Measurements from ENCODE around the gene UNC13B. TPM values are rescaled to one million over a fixed set of nuclear protein-coding genes. Genes with fewer than 3 reads are reported as not detected.

Gene UNC13B
- total and polyA plus RNA-seq, 2 of the 8 experiments (the other 6 are each of a cell fraction or from before 2014, with no cell fraction given) = 23.1 to 51.7 TPM

DNA sequence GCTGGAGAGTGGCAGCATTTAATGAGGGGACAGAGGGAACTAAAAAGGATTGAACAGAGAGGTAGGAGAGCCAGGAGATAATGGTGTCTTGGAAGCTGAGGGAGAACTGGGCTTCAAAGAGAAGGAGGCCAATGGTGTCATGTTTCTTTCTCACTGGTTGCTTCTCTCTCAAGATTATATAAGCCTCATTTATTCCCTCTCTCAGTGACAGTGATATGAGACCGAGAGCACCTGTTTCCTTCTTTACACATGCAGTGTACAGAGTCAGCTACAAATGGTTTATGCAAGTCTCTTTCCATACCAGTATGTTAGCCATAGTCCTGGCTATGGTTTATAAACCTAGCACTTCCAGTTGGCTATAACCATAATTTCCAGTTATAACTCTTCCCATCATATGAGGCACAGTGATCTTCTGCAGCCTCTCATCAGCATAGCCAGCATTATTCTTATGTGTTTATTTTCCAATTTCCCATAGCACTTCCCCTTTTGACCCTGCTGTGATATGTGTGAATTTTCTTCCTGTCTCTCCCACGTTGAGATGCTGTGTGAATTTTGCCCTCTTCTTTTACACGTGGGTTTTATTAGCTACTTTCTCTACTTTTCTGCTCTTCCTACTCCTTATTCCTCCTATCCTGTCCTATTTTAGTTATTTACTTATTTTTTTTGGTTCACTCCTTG is 71.2 kb downstream of the UNC13B start (continued):
- TF ChIP-seq, protein P1, sequence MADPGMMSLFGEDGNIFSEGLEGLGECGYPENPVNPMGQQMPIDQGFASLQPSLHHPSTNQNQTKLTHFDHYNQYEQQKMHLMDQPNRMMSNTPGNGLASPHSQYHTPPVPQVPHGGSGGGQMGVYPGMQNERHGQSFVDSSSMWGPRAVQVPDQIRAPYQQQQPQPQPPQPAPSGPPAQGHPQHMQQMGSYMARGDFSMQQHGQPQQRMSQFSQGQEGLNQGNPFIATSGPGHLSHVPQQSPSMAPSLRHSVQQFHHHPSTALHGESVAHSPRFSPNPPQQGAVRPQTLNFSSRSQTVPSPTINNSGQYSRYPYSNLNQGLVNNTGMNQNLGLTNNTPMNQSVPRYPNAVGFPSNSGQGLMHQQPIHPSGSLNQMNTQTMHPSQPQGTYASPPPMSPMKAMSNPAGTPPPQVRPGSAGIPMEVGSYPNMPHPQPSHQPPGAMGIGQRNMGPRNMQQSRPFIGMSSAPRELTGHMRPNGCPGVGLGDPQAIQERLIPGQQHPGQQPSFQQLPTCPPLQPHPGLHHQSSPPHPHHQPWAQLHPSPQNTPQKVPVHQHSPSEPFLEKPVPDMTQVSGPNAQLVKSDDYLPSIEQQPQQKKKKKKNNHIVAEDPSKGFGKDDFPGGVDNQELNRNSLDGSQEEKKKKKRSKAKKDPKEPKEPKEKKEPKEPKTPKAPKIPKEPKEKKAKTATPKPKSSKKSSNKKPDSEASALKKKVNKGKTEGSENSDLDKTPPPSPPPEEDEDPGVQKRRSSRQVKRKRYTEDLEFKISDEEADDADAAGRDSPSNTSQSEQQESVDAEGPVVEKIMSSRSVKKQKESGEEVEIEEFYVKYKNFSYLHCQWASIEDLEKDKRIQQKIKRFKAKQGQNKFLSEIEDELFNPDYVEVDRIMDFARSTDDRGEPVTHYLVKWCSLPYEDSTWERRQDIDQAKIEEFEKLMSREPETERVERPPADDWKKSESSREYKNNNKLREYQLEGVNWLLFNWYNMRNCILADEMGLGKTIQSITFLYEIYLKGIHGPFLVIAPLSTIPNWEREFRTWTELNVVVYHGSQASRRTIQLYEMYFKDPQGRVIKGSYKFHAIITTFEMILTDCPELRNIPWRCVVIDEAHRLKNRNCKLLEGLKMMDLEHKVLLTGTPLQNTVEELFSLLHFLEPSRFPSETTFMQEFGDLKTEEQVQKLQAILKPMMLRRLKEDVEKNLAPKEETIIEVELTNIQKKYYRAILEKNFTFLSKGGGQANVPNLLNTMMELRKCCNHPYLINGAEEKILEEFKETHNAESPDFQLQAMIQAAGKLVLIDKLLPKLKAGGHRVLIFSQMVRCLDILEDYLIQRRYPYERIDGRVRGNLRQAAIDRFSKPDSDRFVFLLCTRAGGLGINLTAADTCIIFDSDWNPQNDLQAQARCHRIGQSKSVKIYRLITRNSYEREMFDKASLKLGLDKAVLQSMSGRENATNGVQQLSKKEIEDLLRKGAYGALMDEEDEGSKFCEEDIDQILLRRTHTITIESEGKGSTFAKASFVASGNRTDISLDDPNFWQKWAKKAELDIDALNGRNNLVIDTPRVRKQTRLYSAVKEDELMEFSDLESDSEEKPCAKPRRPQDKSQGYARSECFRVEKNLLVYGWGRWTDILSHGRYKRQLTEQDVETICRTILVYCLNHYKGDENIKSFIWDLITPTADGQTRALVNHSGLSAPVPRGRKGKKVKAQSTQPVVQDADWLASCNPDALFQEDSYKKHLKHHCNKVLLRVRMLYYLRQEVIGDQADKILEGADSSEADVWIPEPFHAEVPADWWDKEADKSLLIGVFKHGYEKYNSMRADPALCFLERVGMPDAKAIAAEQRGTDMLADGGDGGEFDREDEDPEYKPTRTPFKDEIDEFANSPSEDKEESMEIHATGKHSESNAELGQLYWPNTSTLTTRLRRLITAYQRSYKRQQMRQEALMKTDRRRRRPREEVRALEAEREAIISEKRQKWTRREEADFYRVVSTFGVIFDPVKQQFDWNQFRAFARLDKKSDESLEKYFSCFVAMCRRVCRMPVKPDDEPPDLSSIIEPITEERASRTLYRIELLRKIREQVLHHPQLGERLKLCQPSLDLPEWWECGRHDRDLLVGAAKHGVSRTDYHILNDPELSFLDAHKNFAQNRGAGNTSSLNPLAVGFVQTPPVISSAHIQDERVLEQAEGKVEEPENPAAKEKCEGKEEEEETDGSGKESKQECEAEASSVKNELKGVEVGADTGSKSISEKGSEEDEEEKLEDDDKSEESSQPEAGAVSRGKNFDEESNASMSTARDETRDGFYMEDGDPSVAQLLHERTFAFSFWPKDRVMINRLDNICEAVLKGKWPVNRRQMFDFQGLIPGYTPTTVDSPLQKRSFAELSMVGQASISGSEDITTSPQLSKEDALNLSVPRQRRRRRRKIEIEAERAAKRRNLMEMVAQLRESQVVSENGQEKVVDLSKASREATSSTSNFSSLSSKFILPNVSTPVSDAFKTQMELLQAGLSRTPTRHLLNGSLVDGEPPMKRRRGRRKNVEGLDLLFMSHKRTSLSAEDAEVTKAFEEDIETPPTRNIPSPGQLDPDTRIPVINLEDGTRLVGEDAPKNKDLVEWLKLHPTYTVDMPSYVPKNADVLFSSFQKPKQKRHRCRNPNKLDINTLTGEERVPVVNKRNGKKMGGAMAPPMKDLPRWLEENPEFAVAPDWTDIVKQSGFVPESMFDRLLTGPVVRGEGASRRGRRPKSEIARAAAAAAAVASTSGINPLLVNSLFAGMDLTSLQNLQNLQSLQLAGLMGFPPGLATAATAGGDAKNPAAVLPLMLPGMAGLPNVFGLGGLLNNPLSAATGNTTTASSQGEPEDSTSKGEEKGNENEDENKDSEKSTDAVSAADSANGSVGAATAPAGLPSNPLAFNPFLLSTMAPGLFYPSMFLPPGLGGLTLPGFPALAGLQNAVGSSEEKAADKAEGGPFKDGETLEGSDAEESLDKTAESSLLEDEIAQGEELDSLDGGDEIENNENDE (IDR thresholded peaks at IDR 0.05; ENCODE audit: insufficient replicate concordance, low read length) = no peak
- TF ChIP-seq MAFK (IDR thresholded peaks at IDR 0.05; ENCODE audit: low read depth, low read length) = no peak
- no peak for TF ChIP-seq NRF1 (IDR thresholded peaks at IDR 0.05; ENCODE audit: low read depth, low read length)
- TF ChIP-seq KDM1A (IDR thresholded peaks at IDR 0.05; ENCODE audit: borderline replicate concordance, low read length) = no peak
